ENCODE measurements around the gene ADD3.

Gene ADD3

GRCh38 chr10:110059925-110060324 is 52.1 kb downstream of the ADD3 start:
- no peak overlapping the region for H3K27ac ChIP-seq (ENCODE audit: extremely low read depth, low read depth, low read length)
- POLR2A ChIA-PET: no interaction called here
- CTCF ChIA-PET: interaction anchor here (0.6 to 0.7 kb wide), 2 partner anchors 82 to 928 kb away, joined by 3 read pairs; no protein-coding TSS in a partner anchor

DNA sequence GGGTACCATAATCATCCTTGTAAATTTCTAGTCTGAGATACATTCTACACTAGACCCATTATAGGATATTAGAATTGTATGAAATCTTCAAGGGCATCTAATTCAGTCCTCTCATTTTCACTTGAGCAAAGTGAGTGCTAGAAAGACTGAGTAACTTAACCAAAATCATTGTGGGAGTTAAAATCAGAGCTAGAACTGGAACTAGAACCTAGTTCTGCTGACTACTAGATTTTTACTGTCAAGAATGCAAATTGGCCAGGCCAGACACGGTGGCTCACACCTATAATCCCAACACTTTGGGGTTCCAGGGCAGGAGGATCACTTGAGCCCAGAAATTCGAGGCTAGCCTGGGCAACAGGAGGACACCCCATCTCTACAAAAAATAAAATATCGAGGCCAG is 53.9 kb downstream of the ADD3 start:
- no peaks in the 10 kb centered on the region for H3K9me3 ChIP-seq (ENCODE audit: control insufficient read depth, insufficient read depth, low read depth, low read length)
- H3K36me3 ChIP-seq (ENCODE audit: control insufficient read depth in 2 of 2, insufficient read depth in 1 of 2, low read length in 2 of 2): no peaks in the 10 kb centered on the region; a peak in 1 of 3 replicates
- no peak overlapping the region for H3K4me3 ChIP-seq (ENCODE audit: low read depth, low read length)
- ChIA-PET CTCF (interaction anchor here (0.6 kb wide), 1 partner anchor 83 kb away, joined by 4 read pairs; no protein-coding TSS in a partner anchor), POLR2A (interaction anchor here (1.2 kb wide), 1 partner anchor 54 kb away, joined by 4 read pairs; the partner anchor contains the start of gene ADD3)
- peaks cover 2% of the 10 kb centered on the region for H3K4me1 ChIP-seq (ENCODE audit: control insufficient read depth, insufficient read depth, low read length)
- no peak overlapping the region for H3K27ac ChIP-seq (ENCODE audit: extremely low read depth, low read depth, low read length)
- TF ChIP-seq FEZF1 (tag by site-specific recombination; IDR thresholded peaks at IDR 0.05): no peak
- no peak for TF ChIP-seq ZNF596 (tag by site-specific recombination; IDR thresholded peaks at IDR 0.05)
- no peak for TF ChIP-seq ZNF133 (tag by site-specific recombination; IDR thresholded peaks at IDR 0.05)
- no peak for TF ChIP-seq ZNF2 (tag by site-specific recombination; IDR thresholded peaks at IDR 0.05)
- TF ChIP-seq ZNF501 (tag by site-specific recombination; IDR thresholded peaks at IDR 0.05): no peak
- TF ChIP-seq, protein P1, sequence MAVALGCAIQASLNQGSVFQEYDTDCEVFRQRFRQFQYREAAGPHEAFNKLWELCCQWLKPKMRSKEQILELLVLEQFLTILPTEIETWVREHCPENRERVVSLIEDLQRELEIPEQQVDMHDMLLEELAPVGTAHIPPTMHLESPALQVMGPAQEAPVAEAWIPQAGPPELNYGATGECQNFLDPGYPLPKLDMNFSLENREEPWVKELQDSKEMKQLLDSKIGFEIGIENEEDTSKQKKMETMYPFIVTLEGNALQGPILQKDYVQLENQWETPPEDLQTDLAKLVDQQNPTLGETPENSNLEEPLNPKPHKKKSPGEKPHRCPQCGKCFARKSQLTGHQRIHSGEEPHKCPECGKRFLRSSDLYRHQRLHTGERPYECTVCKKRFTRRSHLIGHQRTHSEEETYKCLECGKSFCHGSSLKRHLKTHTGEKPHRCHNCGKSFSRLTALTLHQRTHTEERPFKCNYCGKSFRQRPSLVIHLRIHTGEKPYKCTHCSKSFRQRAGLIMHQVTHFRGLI (tag by site-specific recombination; IDR thresholded peaks at IDR 0.05): no peak
- TF ChIP-seq ZNF660 (tag by site-specific recombination; IDR thresholded peaks at IDR 0.05): no peak
- no peak for TF ChIP-seq ZEB2 (tag by site-specific recombination; IDR thresholded peaks at IDR 0.05)
- TF ChIP-seq ZNF404 (tag by site-specific recombination; IDR thresholded peaks at IDR 0.05): no peak
- TF ChIP-seq, protein P2, sequence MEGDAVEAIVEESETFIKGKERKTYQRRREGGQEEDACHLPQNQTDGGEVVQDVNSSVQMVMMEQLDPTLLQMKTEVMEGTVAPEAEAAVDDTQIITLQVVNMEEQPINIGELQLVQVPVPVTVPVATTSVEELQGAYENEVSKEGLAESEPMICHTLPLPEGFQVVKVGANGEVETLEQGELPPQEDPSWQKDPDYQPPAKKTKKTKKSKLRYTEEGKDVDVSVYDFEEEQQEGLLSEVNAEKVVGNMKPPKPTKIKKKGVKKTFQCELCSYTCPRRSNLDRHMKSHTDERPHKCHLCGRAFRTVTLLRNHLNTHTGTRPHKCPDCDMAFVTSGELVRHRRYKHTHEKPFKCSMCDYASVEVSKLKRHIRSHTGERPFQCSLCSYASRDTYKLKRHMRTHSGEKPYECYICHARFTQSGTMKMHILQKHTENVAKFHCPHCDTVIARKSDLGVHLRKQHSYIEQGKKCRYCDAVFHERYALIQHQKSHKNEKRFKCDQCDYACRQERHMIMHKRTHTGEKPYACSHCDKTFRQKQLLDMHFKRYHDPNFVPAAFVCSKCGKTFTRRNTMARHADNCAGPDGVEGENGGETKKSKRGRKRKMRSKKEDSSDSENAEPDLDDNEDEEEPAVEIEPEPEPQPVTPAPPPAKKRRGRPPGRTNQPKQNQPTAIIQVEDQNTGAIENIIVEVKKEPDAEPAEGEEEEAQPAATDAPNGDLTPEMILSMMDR (tag by site-specific recombination; IDR thresholded peaks at IDR 0.05): no peak
- no peak for TF ChIP-seq ZNF202 (tag by site-specific recombination; IDR thresholded peaks at IDR 0.05; ENCODE audit: borderline replicate concordance)
- no peak for TF ChIP-seq REPIN1 (tag by site-specific recombination; IDR thresholded peaks at IDR 0.05; ENCODE audit: low read depth)

More at GRCh38 chr10:110059925-110060324, 52.1 kb downstream of the ADD3 start:
- Histone ChIP-seq H3K9me3 (ENCODE audit: control insufficient read depth, insufficient read depth, low read depth, low read length) (no peaks in the 10 kb centered on the region), H3K4me3 (ENCODE audit: low read depth, low read length) (no peak overlapping the region), H3K36me3 (ENCODE audit: control insufficient read depth in 2 of 2, insufficient read depth in 1 of 2, low read length in 2 of 2) (no peaks in the 10 kb centered on the region; a peak in 1 of 3 replicates), H3K4me1 (ENCODE audit: control insufficient read depth, insufficient read depth, low read length) (no peaks in the 10 kb centered on the region; the same call in 1 of the 2 replicates)
- TF ChIP-seq ZNF664 (tag by site-specific recombination; IDR thresholded peaks at IDR 0.05): no peak
- no peak for TF ChIP-seq EGR2 (tag by site-specific recombination; IDR thresholded peaks at IDR 0.05; ENCODE audit: low read depth)
- no peak for TF ChIP-seq ZNF548 (tag by site-specific recombination; IDR thresholded peaks at IDR 0.05)
- no peak for TF ChIP-seq ZNF37A (tag by site-specific recombination; IDR thresholded peaks at IDR 0.05)
- TF ChIP-seq ZNF623 (tag by site-specific recombination; IDR thresholded peaks at IDR 0.05): no peak
- no peak for TF ChIP-seq ZNF311 (tag by site-specific recombination; IDR thresholded peaks at IDR 0.05; ENCODE audit: borderline replicate concordance)
- TF ChIP-seq, protein P3, sequence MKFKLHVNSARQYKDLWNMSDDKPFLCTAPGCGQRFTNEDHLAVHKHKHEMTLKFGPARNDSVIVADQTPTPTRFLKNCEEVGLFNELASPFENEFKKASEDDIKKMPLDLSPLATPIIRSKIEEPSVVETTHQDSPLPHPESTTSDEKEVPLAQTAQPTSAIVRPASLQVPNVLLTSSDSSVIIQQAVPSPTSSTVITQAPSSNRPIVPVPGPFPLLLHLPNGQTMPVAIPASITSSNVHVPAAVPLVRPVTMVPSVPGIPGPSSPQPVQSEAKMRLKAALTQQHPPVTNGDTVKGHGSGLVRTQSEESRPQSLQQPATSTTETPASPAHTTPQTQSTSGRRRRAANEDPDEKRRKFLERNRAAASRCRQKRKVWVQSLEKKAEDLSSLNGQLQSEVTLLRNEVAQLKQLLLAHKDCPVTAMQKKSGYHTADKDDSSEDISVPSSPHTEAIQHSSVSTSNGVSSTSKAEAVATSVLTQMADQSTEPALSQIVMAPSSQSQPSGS (tag by site-specific recombination; IDR thresholded peaks at IDR 0.05; ENCODE audit: low read depth): no peak
- no peak for TF ChIP-seq ZBTB6 (tag by site-specific recombination; IDR thresholded peaks at IDR 0.05)
- TF ChIP-seq ZNF324 (tag by site-specific recombination; IDR thresholded peaks at IDR 0.05): no peak
- no peak for TF ChIP-seq ZNF433 (tag by site-specific recombination; IDR thresholded peaks at IDR 0.05; ENCODE audit: low read depth)
- TF ChIP-seq ZNF501 (tag by site-specific recombination; IDR thresholded peaks at IDR 0.05): no peak
- no peak for TF ChIP-seq ZNF560 (tag by site-specific recombination; IDR thresholded peaks at IDR 0.05; ENCODE audit: borderline replicate concordance)
- TF ChIP-seq ZNF692 (tag by site-specific recombination; IDR thresholded peaks at IDR 0.05): no peak
- no peak for TF ChIP-seq ZNF133 (tag by site-specific recombination; IDR thresholded peaks at IDR 0.05)
- TF ChIP-seq ZNF843 (tag by site-specific recombination; IDR thresholded peaks at IDR 0.05): no peak
- TF ChIP-seq, protein P4, sequence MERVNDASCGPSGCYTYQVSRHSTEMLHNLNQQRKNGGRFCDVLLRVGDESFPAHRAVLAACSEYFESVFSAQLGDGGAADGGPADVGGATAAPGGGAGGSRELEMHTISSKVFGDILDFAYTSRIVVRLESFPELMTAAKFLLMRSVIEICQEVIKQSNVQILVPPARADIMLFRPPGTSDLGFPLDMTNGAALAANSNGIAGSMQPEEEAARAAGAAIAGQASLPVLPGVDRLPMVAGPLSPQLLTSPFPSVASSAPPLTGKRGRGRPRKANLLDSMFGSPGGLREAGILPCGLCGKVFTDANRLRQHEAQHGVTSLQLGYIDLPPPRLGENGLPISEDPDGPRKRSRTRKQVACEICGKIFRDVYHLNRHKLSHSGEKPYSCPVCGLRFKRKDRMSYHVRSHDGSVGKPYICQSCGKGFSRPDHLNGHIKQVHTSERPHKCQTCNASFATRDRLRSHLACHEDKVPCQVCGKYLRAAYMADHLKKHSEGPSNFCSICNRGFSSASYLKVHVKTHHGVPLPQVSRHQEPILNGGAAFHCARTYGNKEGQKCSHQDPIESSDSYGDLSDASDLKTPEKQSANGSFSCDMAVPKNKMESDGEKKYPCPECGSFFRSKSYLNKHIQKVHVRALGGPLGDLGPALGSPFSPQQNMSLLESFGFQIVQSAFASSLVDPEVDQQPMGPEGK (tag by site-specific recombination; IDR thresholded peaks at IDR 0.05): no peak

Data from HEK293 (cell line).